Glutamatergic neuron (in vitro differentiated cells): ENCODE measurements around the gene RALB. TPM values are rescaled to one million over a fixed set of nuclear protein-coding genes. Genes with fewer than 3 reads are reported as not detected.
A peak's percentile ranks its signal among the peaks of the same experiment; 100 is the strongest.

Experiments used
- DNase-seq: peaks from one replicate; pipeline ENCODE4 v3.0.0; 2022
- H3K27ac Mint-ChIP-seq: one replicate; pipeline ENCODE4 v1.8.0; 2020; ENCODE audit warnings: mild to moderate bottlenecking, mixed read lengths, inconsistent platforms; ENCODE audit not compliant: unreplicated experiment
- H3K27me3 Mint-ChIP-seq: one replicate; pipeline ENCODE4 v1.8.0; 2020; ENCODE audit warnings: mild to moderate bottlenecking, moderate library complexity, mixed read lengths, inconsistent platforms; ENCODE audit not compliant: unreplicated experiment
- H3K36me3 Mint-ChIP-seq: one replicate; pipeline ENCODE4 v1.8.0; 2020; ENCODE audit warnings: mild to moderate bottlenecking, mixed read lengths, inconsistent platforms; ENCODE audit not compliant: unreplicated experiment
- H3K4me1 Mint-ChIP-seq: one replicate; pipeline ENCODE4 v1.8.0; 2020; ENCODE audit warnings: mild to moderate bottlenecking, low read depth, mixed read lengths, inconsistent platforms; ENCODE audit not compliant: unreplicated experiment
- H3K4me3 Mint-ChIP-seq: one replicate; pipeline ENCODE4 v1.8.0; 2020; ENCODE audit warnings: mild to moderate bottlenecking, mixed read lengths, inconsistent platforms; ENCODE audit not compliant: unreplicated experiment
- H3K9me3 Mint-ChIP-seq: one replicate; pipeline ENCODE4 v1.8.0; 2020; ENCODE audit warnings: mild to moderate bottlenecking, moderate library complexity, mixed read lengths, inconsistent platforms; ENCODE audit not compliant: unreplicated experiment
- CTCF ChIP-seq: fragments of 200-600 bp; sonication (generic); IDR thresholded peaks from one replicate; pipeline ENCODE4 v1.5.0; 2021; ENCODE audit not compliant: partially characterized antibody, unreplicated experiment
- total RNA-seq: library from RNA; stranded (reverse); fragmentation: NEBNext Ultra II Directional; extraction: Animal tissue kit (Norgen Biotek cat#: 25700); gene quantifications from one replicate; pipeline ENCODE4 v1.2.1, GENCODE V29; 2021; ENCODE audit not compliant: unreplicated experiment

Gene RALB
- total RNA-seq, 1 donor from 2014 or later = 16.4 TPM

GRCh38 chr2:120343100-120343432 lies 90.4 kb downstream of the RALB start:
- Mint-ChIP-seq H3K27me3 (peaks cover 14% of the 10 kb centered on the region), H3K27ac (no peak overlapping the region)

GRCh38 chr2:120343433-120344105 lies 90.9 kb downstream of the RALB start:
- peak; percentile 88 for DNase-seq
- Mint-ChIP-seq H3K9me3 (peaks cover 1% of the 10 kb centered on the region), H3K36me3 (no peaks in the 10 kb centered on the region), H3K4me1 (peaks cover 20% of the 10 kb centered on the region), H3K4me3 (no peak overlapping the region), H3K27ac (no peak overlapping the region), H3K27me3 (peaks cover 14% of the 10 kb centered on the region)
- TF ChIP-seq CTCF = peak; percentile 75

More at GRCh38 chr2:120343100-120343432, 90.4 kb downstream of the RALB start:
- TF ChIP-seq CTCF = no peak
- Mint-ChIP-seq H3K4me3 (peak overlapping the region; percentile 13), H3K4me1 (peaks cover 20% of the 10 kb centered on the region), H3K9me3 (peaks cover 1% of the 10 kb centered on the region), H3K36me3 (no peaks in the 10 kb centered on the region)
- DNase-seq = no peak

Other genes with a start within 250 kb of the RALB start
- gene EPB41L5, start 239.8 kb upstream of the RALB start, total RNA-seq = 71.7 TPM
- gene TMEM185B, start 29.5 kb upstream of the RALB start, total RNA-seq = 12.3 TPM
- 0.34 TPM for gene INHBB, start 93.3 kb downstream of the RALB start, total RNA-seq